GM18870 (cell line): ENCODE results near the gene MYBPH.

Source experiments
- ATAC-seq: cut with Tn5 transposase; IDR thresholded peaks from one replicate; pipeline ENCODE4 v1.9.1; 2021; ENCODE audit warnings: moderate library complexity; ENCODE audit not compliant: unreplicated experiment

MYBPH gene

GRCh38 chr1:203167026-203167912, 8.4 kb downstream of the MYBPH start:
- no peak for ATAC-seq

GRCh38 chr1:203166192-203166940, 9.3 kb downstream of the MYBPH start:
- no peak for ATAC-seq

GRCh38 chr1:203165800-203166161, 9.8 kb downstream of the MYBPH start:
- ATAC-seq, result no peak

GRCh38 chr1:203165101-203165799, 10.4 kb downstream of the MYBPH start:
- no peak for ATAC-seq

- no peak for ATAC-seq
Measured at GRCh38 chr1:203163891-203164635, 11.6 kb downstream of the MYBPH start.

GRCh38 chr1:203162403-203162802, 13.2 kb downstream of the MYBPH start:
- no peak for ATAC-seq

- ATAC-seq, result no peak
Measured at GRCh38 chr1:203161703-203162102, 13.9 kb downstream of the MYBPH start.

GRCh38 chr1:203161175-203161574, 14.5 kb downstream of the MYBPH start:
- ATAC-seq, result no peak

GRCh38 chr1:203159844-203160243, 15.8 kb downstream of the MYBPH start:
- ATAC-seq, result no peak

- no peak for ATAC-seq
Measured at GRCh38 chr1:203158960-203159665, 16.5 kb downstream of the MYBPH start.

GRCh38 chr1:203158423-203158822, 17.2 kb downstream of the MYBPH start:
- ATAC-seq, result no peak

GRCh38 chr1:203156280-203156679, 19.3 kb downstream of the MYBPH start:
- no peak for ATAC-seq

- no peak for ATAC-seq
Measured at GRCh38 chr1:203153989-203154821, 21.4 kb downstream of the MYBPH start.

- no peak for ATAC-seq
Measured at GRCh38 chr1:203153051-203153988, 22.3 kb downstream of the MYBPH start.

- ATAC-seq, result no peak
Measured at GRCh38 chr1:203152158-203153034, 23.2 kb downstream of the MYBPH start.

GRCh38 chr1:203151362-203152157, 24.1 kb downstream of the MYBPH start:
- no peak for ATAC-seq
